Renal cortical epithelial cell (primary cell): ENCODE measurements around the gene ZMIZ1. TPM values are rescaled to one million over a fixed set of nuclear protein-coding genes. Genes with fewer than 3 reads are reported as not detected.

ENCODE experiments used
- DNase-seq: peaks from one replicate; pipeline ENCODE4 v3.0.0-alpha.2; 2011; ENCODE audit warnings: low read depth
- total RNA-seq: library from RNA; depleted of rRNA; stranded (reverse); fragments of >200 nt; gene quantifications from 2 replicates; pipeline ENCODE4 v1.2.3, GENCODE V29; 2014

ZMIZ1 gene
- total RNA-seq = 3.6 and 45.0 TPM in 2 replicates

GRCh38 chr10:79068562-79069324, at the start of gene ZMIZ1:
Gene ZMIZ1 (plus strand): TSS chr10:79068966. CDS start chr10:79201633, 132,667 bp downstream.
- DNase-seq = peak; percentile 82

GRCh38 chr10:79019441-79020014, 49.2 kb upstream of the ZMIZ1 start:
- DNase-seq = peak; percentile 29

- DNase-seq = no peak
Observed at GRCh38 chr10:79020015-79020491, 48.7 kb upstream of the ZMIZ1 start.

GRCh38 chr10:79020605-79021004, 48.2 kb upstream of the ZMIZ1 start:
- no peak for DNase-seq

- no peak for DNase-seq
Observed at GRCh38 chr10:79021331-79021907, 47.3 kb upstream of the ZMIZ1 start.

GRCh38 chr10:79021948-79022499, 46.7 kb upstream of the ZMIZ1 start:
- DNase-seq = no peak

GRCh38 chr10:79022565-79023230, 46.1 kb upstream of the ZMIZ1 start:
- DNase-seq = no peak

- DNase-seq = no peak
Observed at GRCh38 chr10:79023240-79024162, 45.3 kb upstream of the ZMIZ1 start.

- no peak for DNase-seq
Observed at GRCh38 chr10:79024296-79024695, 44.5 kb upstream of the ZMIZ1 start.

GRCh38 chr10:79024720-79025198, 44.0 kb upstream of the ZMIZ1 start:
- DNase-seq = no peak

GRCh38 chr10:79025199-79025832, 43.5 kb upstream of the ZMIZ1 start:
- DNase-seq = no peak

GRCh38 chr10:79026341-79026761, 42.4 kb upstream of the ZMIZ1 start:
- no peak for DNase-seq

GRCh38 chr10:79026806-79027146, 42.0 kb upstream of the ZMIZ1 start:
- DNase-seq = no peak

GRCh38 chr10:79027147-79028055, 41.4 kb upstream of the ZMIZ1 start:
- DNase-seq = no peak

- no peak for DNase-seq
Observed at GRCh38 chr10:79028056-79028430, 40.7 kb upstream of the ZMIZ1 start.

GRCh38 chr10:79028451-79029010, 40.2 kb upstream of the ZMIZ1 start:
- DNase-seq = no peak

- DNase-seq = no peak
Observed at GRCh38 chr10:79029478-79030390, 39.0 kb upstream of the ZMIZ1 start.

- DNase-seq = no peak
Observed at GRCh38 chr10:79030705-79031104, 38.1 kb upstream of the ZMIZ1 start.
